ENCODE results near the gene MED13L. TPM values are rescaled to one million over a fixed set of nuclear protein-coding genes. Genes with fewer than 3 reads are reported as not detected.

The MED13L gene
- total RNA-seq, 1 experiment from 2014 or later, result 89.0 TPM

GRCh38 chr12:116153983-116154382 is 123.5 kb downstream of the MED13L start:
- no peaks in the 10 kb centered on the region for H3K27me3 Mint-ChIP-seq (ENCODE audit: unreplicated experiment)
- no peak overlapping the region for H3K4me3 Mint-ChIP-seq (ENCODE audit: low read depth, unreplicated experiment)
- H3K9me3 Mint-ChIP-seq (ENCODE audit: low read depth, unreplicated experiment), result no peaks in the 10 kb centered on the region
- DNase-seq, result no peak
- H3K4me1 Mint-ChIP-seq (ENCODE audit: low read depth, unreplicated experiment), result peaks cover 24% of the 10 kb centered on the region
- CTCF ChIA-PET, result no interaction called here
- no peaks in the 10 kb centered on the region for H3K36me3 Mint-ChIP-seq (ENCODE audit: insufficient read depth, unreplicated experiment)
- H3K27ac Mint-ChIP-seq (ENCODE audit: unreplicated experiment), result no peak overlapping the region
- no TSS peak for BruUV-seq (replicated peaks)
- TF ChIP-seq CTCF (IDR thresholded peaks at IDR 0.05; ENCODE audit: unreplicated experiment), result no peak
- intact Hi-C loops (cut with micrococcal nuclease; ENCODE audit: unreplicated experiment), result no loop called here

- CTCF ChIA-PET, result no interaction called here
- intact Hi-C loops (cut with micrococcal nuclease; ENCODE audit: unreplicated experiment), result no loop called here
- no peak overlapping the region for H3K4me3 Mint-ChIP-seq (ENCODE audit: low read depth, unreplicated experiment)
- TF ChIP-seq CTCF (IDR thresholded peaks at IDR 0.05; ENCODE audit: unreplicated experiment), result no peak
- no peaks in the 10 kb centered on the region for H3K27me3 Mint-ChIP-seq (ENCODE audit: unreplicated experiment)
- no peaks in the 10 kb centered on the region for H3K36me3 Mint-ChIP-seq (ENCODE audit: insufficient read depth, unreplicated experiment)
- no TSS peak for BruUV-seq (replicated peaks)
- no peak overlapping the region for H3K27ac Mint-ChIP-seq (ENCODE audit: unreplicated experiment)
- no peaks in the 10 kb centered on the region for H3K9me3 Mint-ChIP-seq (ENCODE audit: low read depth, unreplicated experiment)
- no peak for DNase-seq
- peaks cover 31% of the 10 kb centered on the region for H3K4me1 Mint-ChIP-seq (ENCODE audit: low read depth, unreplicated experiment)
These were observed 124.4 kb downstream of the MED13L start for GRCh38 chr12:116153113-116153512.

- no peak for TF ChIP-seq CTCF (IDR thresholded peaks at IDR 0.05; ENCODE audit: unreplicated experiment)
- CTCF ChIA-PET, result no interaction called here
- Mint-ChIP-seq H3K4me3 (ENCODE audit: low read depth, unreplicated experiment) (no peak overlapping the region), H3K27me3 (ENCODE audit: unreplicated experiment) (no peaks in the 10 kb centered on the region), H3K36me3 (ENCODE audit: insufficient read depth, unreplicated experiment) (no peaks in the 10 kb centered on the region), H3K9me3 (ENCODE audit: low read depth, unreplicated experiment) (no peaks in the 10 kb centered on the region), H3K27ac (ENCODE audit: unreplicated experiment) (no peak overlapping the region), H3K4me1 (ENCODE audit: low read depth, unreplicated experiment) (peaks cover 31% of the 10 kb centered on the region)
- BruUV-seq (replicated peaks), result no TSS peak
- intact Hi-C loops (cut with micrococcal nuclease; ENCODE audit: unreplicated experiment), result no loop called here
- DNase-seq, result no peak
These were observed 125.2 kb downstream of the MED13L start for GRCh38 chr12:116152268-116152667.

- no peaks in the 10 kb centered on the region for H3K27me3 Mint-ChIP-seq (ENCODE audit: unreplicated experiment)
- no TSS peak for BruUV-seq (replicated peaks)
- intact Hi-C loops (cut with micrococcal nuclease; ENCODE audit: unreplicated experiment), result no loop called here
These were observed 127.0 kb downstream of the MED13L start for GRCh38 chr12:116150452-116150851.

More at GRCh38 chr12:116150452-116150851, 127.0 kb downstream of the MED13L start:
- no peaks in the 10 kb centered on the region for H3K36me3 Mint-ChIP-seq (ENCODE audit: insufficient read depth, unreplicated experiment)
- no peak overlapping the region for H3K4me3 Mint-ChIP-seq (ENCODE audit: low read depth, unreplicated experiment)
- CTCF ChIA-PET, result interaction anchor here (0.7 to 1.8 kb wide), 3 partner anchors 14 to 126 kb away, joined by 3 to 4 read pairs (median 3); no protein-coding TSS in a partner anchor
- no peak for DNase-seq
- no peaks in the 10 kb centered on the region for H3K9me3 Mint-ChIP-seq (ENCODE audit: low read depth, unreplicated experiment)
- H3K27ac Mint-ChIP-seq (ENCODE audit: unreplicated experiment), result no peak overlapping the region
- TF ChIP-seq CTCF (IDR thresholded peaks at IDR 0.05; ENCODE audit: unreplicated experiment), result no peak
- H3K4me1 Mint-ChIP-seq (ENCODE audit: low read depth, unreplicated experiment), result peaks cover 31% of the 10 kb centered on the region
